Measurements from ENCODE around the gene SGSM2. TPM values are rescaled to one million over a fixed set of nuclear protein-coding genes. Genes with fewer than 3 reads are reported as not detected.

SGSM2 gene
- total RNA-seq, 6 experiments from 2014 or later: 22.4 to 28.2 (median 26.1) TPM

DNA sequence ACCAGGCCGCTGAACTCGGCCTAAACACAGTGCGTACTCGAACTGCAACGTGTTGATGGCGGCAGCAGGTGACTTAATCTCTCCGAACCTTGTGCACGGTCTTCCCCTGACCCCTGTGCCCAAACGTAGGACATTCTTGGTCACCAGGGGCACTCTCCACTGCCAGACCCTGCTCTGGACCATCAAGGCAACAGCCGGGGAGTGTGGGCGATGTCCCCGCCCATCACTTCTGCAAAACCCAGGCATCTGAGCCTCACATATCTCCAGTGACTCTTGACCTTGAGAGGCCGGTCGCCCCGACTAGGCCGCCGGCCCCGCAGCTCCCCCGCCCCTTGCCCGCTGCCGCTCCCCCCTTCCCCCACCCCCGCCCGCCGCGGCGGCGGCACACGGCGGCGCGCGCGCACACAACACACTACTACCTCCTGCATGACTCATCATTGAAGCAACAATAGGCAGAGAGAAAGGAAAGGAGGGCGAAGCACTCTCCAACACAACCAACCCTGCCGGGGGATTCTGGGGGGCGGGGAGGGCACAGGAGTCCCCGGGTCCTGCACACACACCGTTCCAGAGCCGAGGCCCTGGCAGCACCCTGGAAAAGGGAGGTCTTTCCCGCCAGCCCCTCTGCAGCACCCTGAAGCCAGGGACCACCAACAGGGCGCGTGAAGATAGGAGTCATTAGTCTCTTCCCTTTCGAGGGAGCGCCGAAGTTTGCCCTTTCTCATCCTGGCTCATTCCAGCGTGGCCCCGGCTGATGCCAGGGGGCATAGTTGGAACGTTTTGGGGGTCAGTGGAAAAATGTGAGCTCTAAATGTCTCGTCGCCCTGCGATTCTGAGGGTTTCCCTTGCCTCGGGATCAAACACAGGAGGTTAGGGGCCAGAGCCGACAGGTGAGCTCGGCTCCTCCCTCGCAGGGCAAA, 61.6 kb downstream of the SGSM2 start:
- H3K4me3 Mint-ChIP-seq: peak overlapping the region; percentile 99

DNA sequence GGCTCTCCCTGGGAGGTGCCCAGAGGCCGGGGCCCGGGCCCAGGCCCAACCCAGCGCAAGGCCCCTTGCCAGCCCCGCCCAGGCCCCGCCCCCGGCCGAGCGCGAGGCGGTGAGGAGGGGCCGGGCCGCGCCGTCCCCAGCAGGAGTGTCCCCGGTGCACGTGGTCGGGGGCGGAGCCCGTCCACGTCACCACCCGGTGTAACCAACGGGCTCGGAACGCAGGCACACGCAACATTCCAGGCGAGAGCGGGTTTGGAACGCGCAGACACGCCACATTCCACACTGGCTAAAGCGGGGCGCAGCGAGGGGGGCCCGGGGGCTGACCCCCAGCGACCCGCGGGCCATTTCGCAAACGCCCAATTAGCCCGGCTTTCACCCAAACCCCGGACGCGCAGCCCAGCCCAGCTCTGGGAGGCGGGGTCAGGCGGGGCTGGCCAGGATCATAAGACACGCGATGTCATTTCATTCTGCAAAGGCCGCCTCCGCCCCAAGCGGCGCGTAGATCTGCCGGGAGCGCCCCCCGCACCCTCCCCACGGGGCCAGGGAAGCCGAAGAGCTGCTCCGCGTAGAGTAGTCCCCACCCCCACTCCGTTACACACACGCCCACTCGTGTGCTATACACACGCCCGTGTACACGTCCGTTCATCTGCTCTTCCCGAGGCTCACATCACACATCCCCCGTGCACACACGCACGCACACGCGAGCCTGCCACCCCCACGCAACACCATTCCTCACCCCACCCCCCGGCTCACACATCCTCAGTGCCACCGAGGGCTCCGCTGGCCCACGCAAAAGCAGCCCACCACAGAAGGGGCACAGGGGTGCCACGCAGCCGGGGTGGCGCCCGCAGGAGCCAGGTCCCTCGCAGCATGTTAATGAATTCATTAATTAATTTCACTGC, 62.5 kb downstream of the SGSM2 start:
- peak; percentile 92 for DNase-seq
- peaks cover 10% of the 10 kb centered on the region for H3K27me3 Mint-ChIP-seq (ENCODE audit: insufficient read depth)
- H3K36me3 Mint-ChIP-seq (ENCODE audit: low read depth): no peaks in the 10 kb centered on the region
- TF ChIP-seq, protein P1, sequence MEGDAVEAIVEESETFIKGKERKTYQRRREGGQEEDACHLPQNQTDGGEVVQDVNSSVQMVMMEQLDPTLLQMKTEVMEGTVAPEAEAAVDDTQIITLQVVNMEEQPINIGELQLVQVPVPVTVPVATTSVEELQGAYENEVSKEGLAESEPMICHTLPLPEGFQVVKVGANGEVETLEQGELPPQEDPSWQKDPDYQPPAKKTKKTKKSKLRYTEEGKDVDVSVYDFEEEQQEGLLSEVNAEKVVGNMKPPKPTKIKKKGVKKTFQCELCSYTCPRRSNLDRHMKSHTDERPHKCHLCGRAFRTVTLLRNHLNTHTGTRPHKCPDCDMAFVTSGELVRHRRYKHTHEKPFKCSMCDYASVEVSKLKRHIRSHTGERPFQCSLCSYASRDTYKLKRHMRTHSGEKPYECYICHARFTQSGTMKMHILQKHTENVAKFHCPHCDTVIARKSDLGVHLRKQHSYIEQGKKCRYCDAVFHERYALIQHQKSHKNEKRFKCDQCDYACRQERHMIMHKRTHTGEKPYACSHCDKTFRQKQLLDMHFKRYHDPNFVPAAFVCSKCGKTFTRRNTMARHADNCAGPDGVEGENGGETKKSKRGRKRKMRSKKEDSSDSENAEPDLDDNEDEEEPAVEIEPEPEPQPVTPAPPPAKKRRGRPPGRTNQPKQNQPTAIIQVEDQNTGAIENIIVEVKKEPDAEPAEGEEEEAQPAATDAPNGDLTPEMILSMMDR (IDR thresholded peaks at IDR 0.05): no peak
- peaks cover 67% of the 10 kb centered on the region for H3K4me1 Mint-ChIP-seq (ENCODE audit: low read depth)
- H3K27ac Mint-ChIP-seq: peak overlapping the region; percentile 99
- H3K4me3 Mint-ChIP-seq: peak overlapping the region; percentile 99
- H3K9me3 Mint-ChIP-seq: no peaks in the 10 kb centered on the region

More for the DNA sequence above, 61.6 kb downstream of the SGSM2 start:
- TF ChIP-seq, protein P1 (IDR thresholded peaks at IDR 0.05): no peak; the same call in 1 of the 2 replicates
- Mint-ChIP-seq H3K9me3 (no peaks in the 10 kb centered on the region), H3K27me3 (ENCODE audit: insufficient read depth) (peaks cover 13% of the 10 kb centered on the region), H3K36me3 (ENCODE audit: low read depth) (no peaks in the 10 kb centered on the region), H3K4me1 (ENCODE audit: low read depth) (peaks cover 63% of the 10 kb centered on the region), H3K27ac (peak overlapping the region; percentile 99)
- DNase-seq: peak; percentile 71

DNA sequence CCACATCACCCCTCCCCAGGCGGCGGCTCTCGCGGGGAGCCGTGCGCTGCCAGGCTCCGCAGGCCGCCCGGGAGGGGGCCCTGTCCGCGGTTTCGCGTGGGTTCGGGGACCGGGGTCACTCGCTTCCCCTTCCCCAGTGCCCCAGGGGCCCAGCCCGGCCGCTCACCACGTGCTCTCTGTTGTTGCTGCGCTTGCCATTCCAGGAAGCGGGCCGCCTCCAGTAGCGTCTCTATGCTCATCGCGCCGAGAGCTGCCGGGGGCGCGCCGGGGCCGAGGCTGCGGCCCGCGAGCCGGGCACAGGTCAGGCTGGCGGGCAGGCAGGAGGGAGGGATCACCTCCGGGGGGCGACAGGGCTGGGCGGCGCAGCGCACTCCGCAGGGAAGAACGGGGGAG, 63.2 kb downstream of the SGSM2 start:
- H3K27ac Mint-ChIP-seq: peak overlapping the region; percentile 99
- no peaks in the 10 kb centered on the region for H3K9me3 Mint-ChIP-seq
- no peak for DNase-seq
- H3K4me1 Mint-ChIP-seq (ENCODE audit: low read depth): peaks cover 71% of the 10 kb centered on the region
- peak overlapping the region; percentile 99 for H3K4me3 Mint-ChIP-seq
- peaks cover 5% of the 10 kb centered on the region; the same call in 1 of the 2 replicates for H3K36me3 Mint-ChIP-seq (ENCODE audit: low read depth)
- H3K27me3 Mint-ChIP-seq (ENCODE audit: insufficient read depth): peaks cover 10% of the 10 kb centered on the region
- TF ChIP-seq, protein P1 (IDR thresholded peaks at IDR 0.05): no peak

DNA sequence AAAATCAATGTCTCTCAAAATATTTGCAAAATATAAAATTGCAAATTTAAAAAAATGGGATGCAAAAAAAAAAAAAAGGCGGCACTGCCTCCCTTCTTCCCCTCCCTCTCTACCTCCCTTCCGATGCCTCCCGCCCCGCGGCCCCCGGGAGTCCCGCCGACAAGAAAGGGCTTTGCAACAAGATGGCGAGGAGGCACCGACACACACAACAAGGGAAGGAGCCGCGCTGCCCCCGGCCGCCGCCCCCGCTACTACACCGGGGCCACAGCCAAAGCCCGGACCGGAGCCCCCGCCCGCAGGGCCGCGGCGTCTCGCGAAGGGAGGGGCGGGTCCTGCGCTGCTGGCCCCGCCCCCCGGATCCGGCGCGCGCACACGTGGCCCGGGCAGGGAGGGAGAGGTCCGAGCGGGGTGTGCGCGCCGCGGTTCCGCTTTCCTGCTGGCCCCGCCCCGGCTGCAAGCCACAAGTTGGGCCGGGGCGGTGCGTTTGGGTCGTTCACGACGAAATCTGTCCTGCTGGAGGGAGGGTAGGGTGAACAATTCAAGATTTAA, 63.6 kb downstream of the SGSM2 start, which contains the start of gene MNT:
MNT (minus strand) TSS at position 184 of the 549 bp plus-strand sequence. CDS start 348 bp downstream, outside the sequence.
- TF ChIP-seq, protein P1 (IDR thresholded peaks at IDR 0.05): no peak; the same call in 1 of the 2 replicates
- no peaks in the 10 kb centered on the region for H3K9me3 Mint-ChIP-seq
- H3K4me1 Mint-ChIP-seq (ENCODE audit: low read depth): peaks cover 71% of the 10 kb centered on the region
- peak; percentile 90 for DNase-seq
- H3K27me3 Mint-ChIP-seq (ENCODE audit: insufficient read depth): peaks cover 10% of the 10 kb centered on the region
- peak within 1 kb of the TSS; percentile 99 for H3K27ac Mint-ChIP-seq
- peak within 1 kb of the TSS; percentile 99 for H3K4me3 Mint-ChIP-seq
- peaks cover 5% of the 10 kb centered on the region; the same call in 1 of the 2 replicates for H3K36me3 Mint-ChIP-seq (ENCODE audit: low read depth)
